ENCODE results near the gene CLSTN2.

The CLSTN2 gene

DNA sequence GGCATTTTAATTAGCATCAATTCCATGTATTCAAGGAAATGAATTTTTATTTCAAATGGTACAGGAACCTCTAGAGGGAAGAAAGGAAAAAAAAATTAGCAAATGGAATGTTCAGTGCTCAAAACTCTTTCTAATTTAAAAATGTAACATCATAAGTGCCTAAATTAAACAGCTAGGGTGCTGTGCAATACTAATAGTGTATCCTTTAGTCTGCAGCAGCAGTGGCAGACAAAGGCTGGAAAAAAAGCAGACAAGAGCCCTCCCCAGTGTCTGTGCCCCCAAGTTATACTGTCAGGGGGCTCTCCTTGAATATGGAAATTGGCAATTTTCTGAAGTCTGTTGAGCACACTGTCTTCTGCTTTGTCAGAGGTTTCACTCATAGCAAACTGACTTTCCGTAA, 159.5 kb downstream of the CLSTN2 start:
- H3K36me3 Mint-ChIP-seq (ENCODE audit: low read depth): no peaks in the 10 kb centered on the region
- peaks cover 56% of the 10 kb centered on the region for H3K4me1 Mint-ChIP-seq
- H3K9me3 Mint-ChIP-seq: peaks cover 7% of the 10 kb centered on the region
- TF ChIP-seq, protein P1, sequence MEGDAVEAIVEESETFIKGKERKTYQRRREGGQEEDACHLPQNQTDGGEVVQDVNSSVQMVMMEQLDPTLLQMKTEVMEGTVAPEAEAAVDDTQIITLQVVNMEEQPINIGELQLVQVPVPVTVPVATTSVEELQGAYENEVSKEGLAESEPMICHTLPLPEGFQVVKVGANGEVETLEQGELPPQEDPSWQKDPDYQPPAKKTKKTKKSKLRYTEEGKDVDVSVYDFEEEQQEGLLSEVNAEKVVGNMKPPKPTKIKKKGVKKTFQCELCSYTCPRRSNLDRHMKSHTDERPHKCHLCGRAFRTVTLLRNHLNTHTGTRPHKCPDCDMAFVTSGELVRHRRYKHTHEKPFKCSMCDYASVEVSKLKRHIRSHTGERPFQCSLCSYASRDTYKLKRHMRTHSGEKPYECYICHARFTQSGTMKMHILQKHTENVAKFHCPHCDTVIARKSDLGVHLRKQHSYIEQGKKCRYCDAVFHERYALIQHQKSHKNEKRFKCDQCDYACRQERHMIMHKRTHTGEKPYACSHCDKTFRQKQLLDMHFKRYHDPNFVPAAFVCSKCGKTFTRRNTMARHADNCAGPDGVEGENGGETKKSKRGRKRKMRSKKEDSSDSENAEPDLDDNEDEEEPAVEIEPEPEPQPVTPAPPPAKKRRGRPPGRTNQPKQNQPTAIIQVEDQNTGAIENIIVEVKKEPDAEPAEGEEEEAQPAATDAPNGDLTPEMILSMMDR (IDR thresholded peaks at IDR 0.05; ENCODE audit: unreplicated experiment in 3 of 3): no peak
- peak overlapping the region in 2 of 3 experiments; percentile 47 to 53 for H3K27ac Mint-ChIP-seq
- no peak overlapping the region for H3K4me3 Mint-ChIP-seq
- no peaks in the 10 kb centered on the region for H3K27me3 Mint-ChIP-seq (ENCODE audit: low read depth)

DNA sequence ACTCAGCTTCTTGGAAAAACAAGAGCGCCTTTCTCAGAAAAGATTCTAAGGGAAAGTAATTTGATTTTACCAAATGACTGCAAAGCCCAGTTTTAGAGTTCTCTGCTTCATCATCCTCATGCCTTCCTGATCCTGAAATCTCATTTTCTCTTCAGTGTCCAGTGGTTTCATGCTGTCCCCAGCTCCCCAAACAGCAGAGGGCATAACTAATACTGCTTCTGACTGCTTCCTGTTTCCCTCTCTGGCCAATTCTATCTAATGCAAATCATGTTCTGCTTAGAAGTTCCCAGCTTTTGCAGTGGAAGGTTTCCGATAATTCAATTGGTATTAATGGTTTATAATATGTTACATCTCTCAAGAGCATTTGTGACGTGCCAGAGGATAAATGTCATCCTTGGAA, 161.1 kb downstream of the CLSTN2 start:
- Mint-ChIP-seq H3K4me3 (no peak overlapping the region), H3K27ac (no peak overlapping the region), H3K9me3 (no peaks in the 10 kb centered on the region), H3K4me1 (peaks cover 52% of the 10 kb centered on the region), H3K36me3 (ENCODE audit: low read depth) (no peaks in the 10 kb centered on the region), H3K27me3 (ENCODE audit: low read depth) (no peaks in the 10 kb centered on the region)
- TF ChIP-seq, protein P1 (IDR thresholded peaks at IDR 0.05; ENCODE audit: unreplicated experiment in 3 of 3): no peak

DNA sequence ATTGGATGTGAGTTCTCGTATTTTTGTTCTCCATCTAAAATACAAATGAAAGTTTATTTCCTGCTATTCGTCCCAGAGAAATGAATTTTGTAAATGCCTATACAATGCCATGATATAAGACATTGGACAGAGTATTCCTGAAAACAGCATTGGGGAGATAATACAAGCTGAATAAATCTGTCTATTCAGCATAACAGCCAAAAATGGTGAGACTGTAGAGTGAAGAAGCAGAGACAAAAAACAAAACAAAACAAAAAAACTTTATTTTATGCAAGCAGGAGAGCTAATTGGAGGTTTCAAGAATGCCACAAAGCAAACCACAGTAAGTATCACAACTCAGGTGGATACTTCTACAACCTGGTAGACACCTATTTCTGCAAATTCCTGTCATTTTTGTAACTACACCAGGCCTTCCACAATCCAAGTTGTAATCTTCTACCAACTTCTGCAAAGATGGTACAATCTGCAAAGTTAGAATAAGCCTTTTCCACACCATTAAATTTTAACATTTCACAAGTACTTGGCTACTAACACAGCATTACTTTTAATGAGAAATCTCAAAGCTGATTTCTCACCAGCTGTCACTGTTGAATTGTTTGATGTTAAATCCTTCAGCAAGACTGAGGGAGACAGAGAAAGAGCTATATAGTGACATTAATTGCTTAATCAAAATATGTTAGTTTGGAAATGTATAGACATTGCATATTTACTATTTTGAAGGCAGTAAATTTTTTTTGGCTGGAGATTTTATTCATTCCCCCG, 163.1 kb downstream of the CLSTN2 start:
- Mint-ChIP-seq H3K9me3 (no peaks in the 10 kb centered on the region), H3K27me3 (ENCODE audit: low read depth) (no peaks in the 10 kb centered on the region), H3K4me1 (peaks cover 47% of the 10 kb centered on the region), H3K27ac (no peak overlapping the region), H3K36me3 (ENCODE audit: low read depth) (no peaks in the 10 kb centered on the region), H3K4me3 (no peak overlapping the region)
- TF ChIP-seq, protein P1 (IDR thresholded peaks at IDR 0.05; ENCODE audit: unreplicated experiment in 3 of 3): no peak

DNA sequence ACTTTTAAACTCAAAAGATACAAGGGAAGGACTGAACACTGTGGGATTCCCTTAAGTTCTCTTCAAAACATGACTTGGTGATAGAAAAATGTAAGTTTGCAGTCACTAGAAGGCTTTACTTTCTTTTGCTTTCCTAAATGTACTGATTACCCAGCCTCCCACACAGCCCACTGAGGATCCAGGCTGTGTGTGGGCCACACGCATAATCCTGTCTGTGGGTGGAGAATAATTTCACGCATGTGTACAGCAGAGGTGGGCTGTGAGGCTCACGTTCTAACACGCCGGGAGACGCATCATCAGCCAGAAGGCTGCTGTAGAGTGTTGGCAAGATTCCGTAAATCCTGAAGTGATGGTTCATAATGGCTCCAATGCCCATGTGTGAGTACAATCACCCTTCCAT, 165.5 kb downstream of the CLSTN2 start:
- no peak overlapping the region for H3K4me3 Mint-ChIP-seq
- H3K36me3 Mint-ChIP-seq (ENCODE audit: low read depth): no peaks in the 10 kb centered on the region
- H3K27ac Mint-ChIP-seq: no peak overlapping the region

DNA sequence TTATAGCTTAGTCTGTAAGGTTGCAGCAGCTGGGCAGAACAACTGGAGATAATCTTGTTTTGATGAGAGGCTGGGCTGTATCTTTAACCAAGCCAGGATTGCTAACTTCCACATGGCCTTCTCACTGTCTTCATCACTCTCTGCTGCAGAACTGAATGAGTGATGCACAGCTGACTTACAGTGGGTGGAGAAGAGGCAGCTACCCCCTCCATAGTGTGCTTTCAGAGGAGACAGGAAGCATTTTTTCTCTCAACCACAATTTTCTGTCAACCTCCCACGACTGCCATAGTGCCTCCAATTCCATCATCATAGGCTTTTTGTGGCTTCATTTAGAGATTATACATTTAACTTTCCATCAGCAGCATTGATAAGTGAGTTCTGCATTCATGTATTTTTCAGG, 168.2 kb downstream of the CLSTN2 start:
- H3K27ac Mint-ChIP-seq: no peak overlapping the region
- no peaks in the 10 kb centered on the region for H3K9me3 Mint-ChIP-seq
- H3K4me1 Mint-ChIP-seq: peaks cover 6% of the 10 kb centered on the region
- H3K27me3 Mint-ChIP-seq (ENCODE audit: low read depth): peaks cover 10% of the 10 kb centered on the region
- H3K36me3 Mint-ChIP-seq (ENCODE audit: low read depth): no peaks in the 10 kb centered on the region
- TF ChIP-seq, protein P1 (IDR thresholded peaks at IDR 0.05; ENCODE audit: unreplicated experiment in 3 of 3): no peak
- no peak overlapping the region for H3K4me3 Mint-ChIP-seq

More for the DNA sequence above, 165.5 kb downstream of the CLSTN2 start:
- Mint-ChIP-seq H3K27me3 (ENCODE audit: low read depth) (peaks cover 8% of the 10 kb centered on the region), H3K4me1 (peaks cover 23% of the 10 kb centered on the region), H3K9me3 (no peaks in the 10 kb centered on the region)
- TF ChIP-seq, protein P1 (IDR thresholded peaks at IDR 0.05; ENCODE audit: unreplicated experiment in 3 of 3): no peak
